Measurements from ENCODE around the gene ZNF573. TPM values are rescaled to one million over a fixed set of nuclear protein-coding genes. Genes with fewer than 3 reads are reported as not detected.

Gene ZNF573
- total and polyA plus RNA-seq, 2 donors (not counting 3 experiments of a cell fraction or from before 2014, with no cell fraction given), result 1.4 to 6.3 TPM

DNA sequence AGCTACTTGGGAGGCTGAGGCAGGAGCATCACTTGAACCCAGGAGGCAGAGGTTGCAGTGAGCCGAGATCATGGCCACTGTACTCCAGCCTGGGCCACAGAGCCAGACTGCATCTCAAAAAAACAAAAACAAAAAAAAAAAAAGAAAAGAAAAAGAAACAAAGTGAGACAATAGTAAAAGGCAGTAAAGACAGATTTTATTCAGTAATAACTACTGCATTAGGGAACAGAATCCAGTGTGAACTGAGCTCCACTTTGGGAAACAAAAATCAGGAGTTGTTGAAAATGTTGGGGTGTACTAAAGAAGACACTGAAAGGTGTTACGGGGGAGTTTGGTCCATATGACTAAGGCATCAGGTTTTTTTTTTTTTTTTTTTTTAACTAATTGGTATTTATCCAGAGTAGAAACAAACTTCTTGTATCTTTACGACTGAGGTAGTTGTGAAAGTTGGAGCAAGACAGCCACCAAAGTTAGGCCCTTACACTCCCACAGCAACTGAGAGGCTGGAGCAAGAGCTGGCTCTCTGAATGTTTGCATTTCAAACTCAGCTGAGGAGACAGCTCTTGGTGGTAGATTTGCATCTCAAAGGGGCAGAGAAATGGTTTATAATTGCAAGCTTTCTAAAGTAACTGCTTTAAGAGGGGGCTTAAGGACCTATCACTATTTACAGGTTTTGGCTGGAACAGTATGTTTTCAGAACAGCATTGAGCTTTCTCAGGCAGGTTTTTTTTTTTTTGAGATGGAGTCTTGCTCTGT is 84.1 kb downstream of the ZNF573 start:
- Histone ChIP-seq H3K27me3 (ENCODE audit: control insufficient read depth in 2 of 2, insufficient read depth in 2 of 2, low read length in 2 of 2) (no peaks in the 10 kb centered on the region), H4K20me1 (replicated peaks; ENCODE audit: control insufficient read depth, extremely low read depth, insufficient read depth, low read length) (no peaks in the 10 kb centered on the region), H3K9me1 (replicated peaks; ENCODE audit: control insufficient read depth, extremely low read depth, insufficient read depth, low read length) (no peaks in the 10 kb centered on the region), H3K4me2 (ENCODE audit: insufficient read depth, low read length) (no peak overlapping the region), H3K9ac (replicated peaks; ENCODE audit: extremely low read depth, insufficient read depth, low read length) (no peak overlapping the region), H3K27ac (ENCODE audit: insufficient read depth, low read depth, low read length) (no peak overlapping the region), H3K4me3 (replicated peaks in 1 of 3; ENCODE audit: insufficient read depth in 1 of 3, low read depth in 1 of 3, low read length in 3 of 3) (no peak overlapping the region), H3K4me1 (ENCODE audit: control insufficient read depth, extremely low read depth, insufficient read depth, low read length) (no peaks in the 10 kb centered on the region), H3K36me3 (ENCODE audit: control insufficient read depth in 2 of 2, extremely low read depth in 1 of 2, insufficient read depth in 2 of 2, low read length in 2 of 2) (peaks cover 0 to 2% of the 10 kb centered on the region in 2 experiments), H3K9me3 (replicated peaks; ENCODE audit: control insufficient read depth, insufficient read depth, low read length) (peaks cover 2% of the 10 kb centered on the region), H2AFZ (ENCODE audit: low read depth, low read length) (no peak overlapping the region), H3K79me2 (ENCODE audit: control insufficient read depth, insufficient read depth, low read length) (no peaks in the 10 kb centered on the region)
- TF ChIP-seq FOS (IDR thresholded peaks at IDR 0.05; ENCODE audit: borderline replicate concordance, insufficient read depth, low read length), result no peak
- TF ChIP-seq POLR2A (IDR thresholded peaks at IDR 0.05; ENCODE audit: low read depth, low read length), result no peak
- no peak for TF ChIP-seq MYC (IDR thresholded peaks at IDR 0.05; ENCODE audit: low read depth, low read length)
- no peak for TF ChIP-seq JUN (IDR thresholded peaks at IDR 0.05; ENCODE audit: borderline replicate concordance, insufficient read depth, insufficient read length, low read depth)
- TF ChIP-seq, protein P1, sequence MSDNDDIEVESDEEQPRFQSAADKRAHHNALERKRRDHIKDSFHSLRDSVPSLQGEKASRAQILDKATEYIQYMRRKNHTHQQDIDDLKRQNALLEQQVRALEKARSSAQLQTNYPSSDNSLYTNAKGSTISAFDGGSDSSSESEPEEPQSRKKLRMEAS (IDR thresholded peaks at IDR 0.05; ENCODE audit: insufficient read depth, insufficient read length), result no peak
- TF ChIP-seq EZH2 (IDR thresholded peaks at IDR 0.05; ENCODE audit: borderline replicate concordance, low read depth, low read length, severe bottlenecking), result no peak
- no peak for TF ChIP-seq POLR2AphosphoS5 (IDR thresholded peaks at IDR 0.05; ENCODE audit: insufficient read depth, low read depth, low read length)
- FAIRE-seq (no peak), DNase-seq (ENCODE audit: low read depth, low spot score) (no peak)
- dilution Hi-C loops (cut with MboI; ENCODE audit: extremely low pct_ligation_motif_present, low sequenced_read_pairs) (no loop called here), intact Hi-C loops (cut with micrococcal nuclease) (no loop called here)
- POLR2A ChIA-PET, result no interaction called here
- BruUV-seq (replicated peaks), result no TSS peak
- CTCF ChIA-PET, result interaction anchor here (0.6 kb wide), 1 partner anchor 79 kb away, joined by 4 read pairs; no protein-coding TSS in a partner anchor
